ENCODE data around the gene WTIP. TPM values are rescaled to one million over a fixed set of nuclear protein-coding genes. Genes with fewer than 3 reads are reported as not detected.

WTIP gene
- total and polyA plus RNA-seq, 2 of the 13 experiments (the other 11 are each of a cell fraction or from before 2014, with no cell fraction given): 15.0 to 18.1 TPM

GRCh38 chr19:34501339-34502320 is 20.1 kb downstream of the WTIP start (continued):
- no peak for TF ChIP-seq ZNF652 (CRISPR knock-in tag; IDR thresholded peaks at IDR 0.05; ENCODE audit: borderline replicate concordance, low read depth)
- no peak for TF ChIP-seq ZNF780A (CRISPR knock-in tag; IDR thresholded peaks at IDR 0.05)
- TF ChIP-seq ZNF225 (CRISPR knock-in tag; IDR thresholded peaks at IDR 0.05): no peak; the same call in 1 of the 2 replicates
- no peak for TF ChIP-seq ZNF253 (CRISPR knock-in tag; IDR thresholded peaks at IDR 0.05; ENCODE audit: borderline replicate concordance)
- TF ChIP-seq, protein P1, sequence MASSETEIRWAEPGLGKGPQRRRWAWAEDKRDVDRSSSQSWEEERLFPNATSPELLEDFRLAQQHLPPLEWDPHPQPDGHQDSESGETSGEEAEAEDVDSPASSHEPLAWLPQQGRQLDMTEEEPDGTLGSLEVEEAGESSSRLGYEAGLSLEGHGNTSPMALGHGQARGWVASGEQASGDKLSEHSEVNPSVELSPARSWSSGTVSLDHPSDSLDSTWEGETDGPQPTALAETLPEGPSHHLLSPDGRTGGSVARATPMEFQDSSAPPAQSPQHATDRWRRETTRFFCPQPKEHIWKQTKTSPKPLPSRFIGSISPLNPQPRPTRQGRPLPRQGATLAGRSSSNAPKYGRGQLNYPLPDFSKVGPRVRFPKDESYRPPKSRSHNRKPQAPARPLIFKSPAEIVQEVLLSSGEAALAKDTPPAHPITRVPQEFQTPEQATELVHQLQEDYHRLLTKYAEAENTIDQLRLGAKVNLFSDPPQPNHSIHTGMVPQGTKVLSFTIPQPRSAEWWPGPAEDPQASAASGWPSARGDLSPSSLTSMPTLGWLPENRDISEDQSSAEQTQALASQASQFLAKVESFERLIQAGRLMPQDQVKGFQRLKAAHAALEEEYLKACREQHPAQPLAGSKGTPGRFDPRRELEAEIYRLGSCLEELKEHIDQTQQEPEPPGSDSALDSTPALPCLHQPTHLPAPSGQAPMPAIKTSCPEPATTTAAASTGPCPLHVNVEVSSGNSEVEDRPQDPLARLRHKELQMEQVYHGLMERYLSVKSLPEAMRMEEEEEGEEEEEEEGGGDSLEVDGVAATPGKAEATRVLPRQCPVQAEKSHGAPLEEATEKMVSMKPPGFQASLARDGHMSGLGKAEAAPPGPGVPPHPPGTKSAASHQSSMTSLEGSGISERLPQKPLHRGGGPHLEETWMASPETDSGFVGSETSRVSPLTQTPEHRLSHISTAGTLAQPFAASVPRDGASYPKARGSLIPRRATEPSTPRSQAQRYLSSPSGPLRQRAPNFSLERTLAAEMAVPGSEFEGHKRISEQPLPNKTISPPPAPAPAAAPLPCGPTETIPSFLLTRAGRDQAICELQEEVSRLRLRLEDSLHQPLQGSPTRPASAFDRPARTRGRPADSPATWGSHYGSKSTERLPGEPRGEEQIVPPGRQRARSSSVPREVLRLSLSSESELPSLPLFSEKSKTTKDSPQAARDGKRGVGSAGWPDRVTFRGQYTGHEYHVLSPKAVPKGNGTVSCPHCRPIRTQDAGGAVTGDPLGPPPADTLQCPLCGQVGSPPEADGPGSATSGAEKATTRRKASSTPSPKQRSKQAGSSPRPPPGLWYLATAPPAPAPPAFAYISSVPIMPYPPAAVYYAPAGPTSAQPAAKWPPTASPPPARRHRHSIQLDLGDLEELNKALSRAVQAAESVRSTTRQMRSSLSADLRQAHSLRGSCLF (CRISPR knock-in tag; IDR thresholded peaks at IDR 0.05; ENCODE audit: borderline replicate concordance): no peak
- no peak for TF ChIP-seq MXD4 (CRISPR knock-in tag; IDR thresholded peaks at IDR 0.05)
- TF ChIP-seq KDM5B (CRISPR knock-in tag; IDR thresholded peaks at IDR 0.05; ENCODE audit: borderline replicate concordance): peak; percentile 67; the same call in 1 of the 2 replicates
- no peak for TF ChIP-seq NFKBIZ (CRISPR knock-in tag; IDR thresholded peaks at IDR 0.05)
- TF ChIP-seq MIER2 (CRISPR knock-in tag; IDR thresholded peaks at IDR 0.05): no peak
- TF ChIP-seq ZNF10 (CRISPR knock-in tag; IDR thresholded peaks at IDR 0.05; ENCODE audit: borderline replicate concordance, low read depth): no peak
- TF ChIP-seq, protein P2, sequence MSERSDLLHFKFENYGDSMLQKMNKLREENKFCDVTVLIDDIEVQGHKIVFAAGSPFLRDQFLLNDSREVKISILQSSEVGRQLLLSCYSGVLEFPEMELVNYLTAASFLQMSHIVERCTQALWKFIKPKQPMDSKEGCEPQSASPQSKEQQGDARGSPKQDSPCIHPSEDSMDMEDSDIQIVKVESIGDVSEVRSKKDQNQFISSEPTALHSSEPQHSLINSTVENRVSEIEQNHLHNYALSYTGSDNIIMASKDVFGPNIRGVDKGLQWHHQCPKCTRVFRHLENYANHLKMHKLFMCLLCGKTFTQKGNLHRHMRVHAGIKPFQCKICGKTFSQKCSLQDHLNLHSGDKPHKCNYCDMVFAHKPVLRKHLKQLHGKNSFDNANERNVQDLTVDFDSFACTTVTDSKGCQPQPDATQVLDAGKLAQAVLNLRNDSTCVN (CRISPR knock-in tag; IDR thresholded peaks at IDR 0.05; ENCODE audit: borderline replicate concordance): peak; percentile 53; the same call in 1 of the 2 replicates
- no peak for TF ChIP-seq KMT2B (CRISPR knock-in tag; IDR thresholded peaks at IDR 0.05)
- TF ChIP-seq, protein P3, sequence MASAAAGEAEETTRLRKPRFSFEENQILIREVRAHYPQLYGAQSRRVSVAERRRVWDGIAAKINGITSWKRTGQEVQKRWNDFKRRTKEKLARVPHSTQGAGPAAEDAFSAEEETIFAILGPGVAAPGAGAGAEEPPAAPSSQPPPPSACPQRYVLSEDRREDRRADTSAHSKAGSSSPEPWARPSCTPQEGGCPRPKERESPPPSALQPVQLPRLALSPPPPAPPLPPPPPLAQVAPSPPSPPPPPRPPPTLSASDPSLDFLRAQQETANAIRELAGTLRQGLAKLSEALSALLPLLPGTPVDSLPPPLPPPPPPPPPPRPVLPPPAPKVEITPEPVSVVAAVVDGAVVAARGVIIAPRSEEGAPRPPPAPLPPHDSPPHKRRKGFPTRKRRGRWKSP (CRISPR knock-in tag; IDR thresholded peaks at IDR 0.05): no peak
- TF ChIP-seq, protein P4, sequence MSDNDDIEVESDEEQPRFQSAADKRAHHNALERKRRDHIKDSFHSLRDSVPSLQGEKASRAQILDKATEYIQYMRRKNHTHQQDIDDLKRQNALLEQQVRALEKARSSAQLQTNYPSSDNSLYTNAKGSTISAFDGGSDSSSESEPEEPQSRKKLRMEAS (IDR thresholded peaks at IDR 0.05): peak; percentile 29; the same call in 1 of the 2 replicates
- TF ChIP-seq ZNF589 (CRISPR knock-in tag; conservative IDR thresholded peaks at IDR 0.05): no peak
- TF ChIP-seq NCOA5 (CRISPR knock-in tag; IDR thresholded peaks at IDR 0.05): no peak
- no peak for TF ChIP-seq TAF1 (CRISPR knock-in tag; IDR thresholded peaks at IDR 0.05)
- TF ChIP-seq CHD2 (IDR thresholded peaks at IDR 0.05; ENCODE audit: low read depth, low read length): no peak
- no peak for TF ChIP-seq ZNF775 (CRISPR knock-in tag; IDR thresholded peaks at IDR 0.05; ENCODE audit: borderline replicate concordance)
- no peak for TF ChIP-seq ZNF83 (CRISPR knock-in tag; IDR thresholded peaks at IDR 0.05; ENCODE audit: borderline replicate concordance)
- TF ChIP-seq ZFP41 (CRISPR knock-in tag; IDR thresholded peaks at IDR 0.05; ENCODE audit: borderline replicate concordance): no peak
- no peak for TF ChIP-seq PHB2 (IDR thresholded peaks at IDR 0.05; ENCODE audit: partially characterized antibody)
